Testis (tissue), 3 donors: ENCODE data around the gene DNM3. TPM values are rescaled to one million over a fixed set of nuclear protein-coding genes. Genes with fewer than 3 reads are reported as not detected.
A peak's percentile ranks its signal among the peaks of the same experiment; 100 is the strongest.

Experiments used
- DNase-seq: peaks from one replicate; pipeline ENCODE4 v3.0.0-alpha.2; 2019
- H3K27ac ChIP-seq, 2 donors: fragments of 200-600 bp; sonication (generic); one replicate each; pipeline ENCODE4 v1.5.1; 2019
- H3K27me3 ChIP-seq: fragments of 200-600 bp; sonication (generic); one replicate; pipeline ENCODE4 v1.5.1; 2019
- H3K36me3 ChIP-seq: fragments of 200-600 bp; sonication (generic); one replicate; pipeline ENCODE4 v1.5.1; 2017; ENCODE audit warnings: low read depth; ENCODE audit errors: missing control alignments
- H3K4me1 ChIP-seq: fragments of 200-600 bp; sonication (generic); one replicate; pipeline ENCODE4 v1.5.1; 2019
- H3K4me3 ChIP-seq, 2 donors: fragments of 200-600 bp; sonication (generic); one replicate each; pipeline ENCODE4 v1.5.1; 2017 to 2019
- H3K9me3 ChIP-seq: fragments of 200-600 bp; sonication (generic); one replicate; pipeline ENCODE4 v1.5.1; 2017
- CTCF ChIP-seq, 3 experiments: fragments of 450-650 bp in 2 of 3; fragments of 200-600 bp in 1 of 3; sonication (generic) in 1 of 3; IDR thresholded peaks; one replicate each; pipeline ENCODE4 v1.5.1; 2016 to 2019; ENCODE audit warnings: antibody characterized with exemption in 3 of 3, mild to moderate bottlenecking in 2 of 3, moderate library complexity in 1 of 3
- POLR2A ChIP-seq: fragments of 450-650 bp; IDR thresholded peaks from one replicate; pipeline ENCODE4 v1.6.1; 2017; ENCODE audit warnings: antibody characterized with exemption, mild to moderate bottlenecking, moderate library complexity
- WGBS, 2 donors: methylation state at CpG; one replicate each; pipeline ENCODE4 v1.1.5; 2018; 5-methylcytosine and 5-hydroxymethylcytosine counted together
- intact Hi-C: fragments of 100-400 bp; cut with DNase I; formaldehyde crosslinking; loops from one replicate; pipeline ENCODE4 v1.15.1; 2023; ENCODE audit warnings: low total_unique reads
- polyA plus RNA-seq: library from polyadenylated mRNA; stranded (reverse); fragments of 350-450 nt; fragmentation: Illumina TruSeq; extraction: RNeasy Lipid Tissue Mini Kit (QIAGEN cat#74804); gene quantifications from one replicate; pipeline ENCODE4 v1.2.3, GENCODE V29; 2014; ENCODE audit warnings: low read depth, low replicate concordance; ENCODE audit not compliant: insufficient read depth
- total RNA-seq, 2 donors: library from RNA; depleted of rRNA; stranded (reverse); fragments of >200 nt; gene quantifications; one replicate each; pipeline ENCODE4 v1.2.3, GENCODE V29; 2016

DNM3 gene
- total and polyA plus RNA-seq, 3 donors from 2014 or later, result 4.9 to 10.2 (median 8.4) TPM

- Histone ChIP-seq H3K9me3 (no peaks in the 10 kb centered on the region), H3K4me1 (no peaks in the 10 kb centered on the region), H3K27ac (peak overlapping the region; percentile 86 to 87), H3K36me3 (no peaks in the 10 kb centered on the region), H3K27me3 (no peaks in the 10 kb centered on the region), H3K4me3 (no peak overlapping the region)
- 41 to 48% methylated on average over 1 of the region's 1 CpG for WGBS, 2 donors
- DNase-seq, result no peak
- no peak for TF ChIP-seq POLR2A
- TF ChIP-seq CTCF (IDR thresholded peaks at IDR 0.05), result no peak
- intact Hi-C loops, result no loop called here
These were observed 297.9 kb downstream of the DNM3 start for GRCh38 chr1:172139196-172139595.

- Histone ChIP-seq H3K27me3 (no peaks in the 10 kb centered on the region), H3K36me3 (no peaks in the 10 kb centered on the region), H3K4me1 (peaks cover under 1% of the 10 kb centered on the region), H3K27ac (peak overlapping the region; percentile 86 to 87), H3K9me3 (no peaks in the 10 kb centered on the region), H3K4me3 (peak overlapping the region in 1 of 2 donors; percentile 6)
- WGBS, 2 donors, result 44 to 47% methylated on average over 3 of the region's 3 CpGs
- DNase-seq, result no peak
- TF ChIP-seq POLR2A, result no peak
- no peak for TF ChIP-seq CTCF (IDR thresholded peaks at IDR 0.05)
- intact Hi-C loops, result no loop called here
These were observed 298.8 kb downstream of the DNM3 start for GRCh38 chr1:172140072-172140471.

- no peak for DNase-seq
- Histone ChIP-seq H3K27ac (peak overlapping the region; percentile 86 to 87), H3K27me3 (no peaks in the 10 kb centered on the region), H3K36me3 (no peaks in the 10 kb centered on the region), H3K4me1 (peaks cover 6% of the 10 kb centered on the region), H3K9me3 (no peaks in the 10 kb centered on the region), H3K4me3 (no peak overlapping the region)
- TF ChIP-seq POLR2A, result no peak
- TF ChIP-seq CTCF (IDR thresholded peaks at IDR 0.05), result no peak
- intact Hi-C loops, result no loop called here
These were observed 299.3 kb downstream of the DNM3 start for GRCh38 chr1:172140591-172140990.

GRCh38 chr1:172141341-172141881 lies 300.1 kb downstream of the DNM3 start:
- Histone ChIP-seq H3K4me3 (peak overlapping the region; percentile 24 to 65), H3K27ac (peak overlapping the region; percentile 86 to 87), H3K36me3 (no peaks in the 10 kb centered on the region), H3K27me3 (no peaks in the 10 kb centered on the region), H3K4me1 (peaks cover 7% of the 10 kb centered on the region), H3K9me3 (no peaks in the 10 kb centered on the region)
- 45 to 53% methylated on average over 7 of the region's 7 CpGs for WGBS, 2 donors
- no peak for DNase-seq
- TF ChIP-seq CTCF (IDR thresholded peaks at IDR 0.05), result no peak
- TF ChIP-seq POLR2A, result no peak
- intact Hi-C loops, result no loop called here

GRCh38 chr1:172142324-172142723 lies 301.0 kb downstream of the DNM3 start:
- peak overlapping the region; percentile 53 to 65 for H3K4me3 ChIP-seq
- no peaks in the 10 kb centered on the region for H3K27me3 ChIP-seq
- peaks cover 7% of the 10 kb centered on the region for H3K4me1 ChIP-seq
- TF ChIP-seq CTCF (IDR thresholded peaks at IDR 0.05) (no peak), POLR2A (no peak)
- no peak for DNase-seq
- no peaks in the 10 kb centered on the region for H3K36me3 ChIP-seq
- peak overlapping the region; percentile 86 to 87 for H3K27ac ChIP-seq
- intact Hi-C loops, result no loop called here
- WGBS, 2 donors, result 42 to 57% methylated on average over 5 of the region's 5 CpGs
- H3K9me3 ChIP-seq, result no peaks in the 10 kb centered on the region
